Activated CD4-positive, CD25-positive, alpha-beta regulatory T cell (primary cell): Measurements from ENCODE around the gene TUBGCP6.
"Not testable (repeated sequence)": the region's sequence is repeated elsewhere in the genome, so short reads cannot be mapped to it uniquely, and the experiment has no call there.

ENCODE experiments used
- DNase-seq, 4 experiments: peaks; one replicate each; lab custom pipeline; 2025; lab: John Stamatoyannopoulos, UW

The TUBGCP6 gene

GRCh38 chr22:50278956-50279619, 34.3 kb upstream of the TUBGCP6 start:
- no peak for DNase-seq

DNA sequence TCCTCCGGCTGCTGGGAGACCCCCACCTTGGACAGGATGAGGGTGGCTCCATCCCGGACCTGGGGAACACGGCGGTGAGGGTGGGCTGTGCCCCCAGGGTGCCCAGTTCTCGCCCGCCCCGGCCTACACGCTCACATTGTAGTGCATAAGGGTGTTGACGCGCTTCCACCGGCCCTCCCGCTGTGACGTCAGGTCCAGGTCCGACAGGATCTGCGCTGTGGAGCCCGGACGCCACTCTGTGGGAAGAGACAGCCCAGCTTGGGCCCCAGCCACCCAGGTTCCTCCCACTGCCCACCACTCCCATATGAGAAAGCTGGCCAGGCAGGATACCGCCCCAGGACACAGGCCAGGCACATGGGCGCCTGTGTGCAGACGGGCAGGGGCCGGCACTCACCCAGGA, 33.6 kb upstream of the TUBGCP6 start:
- no peak for DNase-seq

- DNase-seq = no peak
Measured at GRCh38 chr22:50277761-50278160, 32.9 kb upstream of the TUBGCP6 start.

- DNase-seq = peak; percentile 20 to 56 (median 36)
Measured at GRCh38 chr22:50276143-50276542, 31.3 kb upstream of the TUBGCP6 start.

- DNase-seq = no peak
Measured at GRCh38 chr22:50275181-50276055, 30.6 kb upstream of the TUBGCP6 start.

DNA sequence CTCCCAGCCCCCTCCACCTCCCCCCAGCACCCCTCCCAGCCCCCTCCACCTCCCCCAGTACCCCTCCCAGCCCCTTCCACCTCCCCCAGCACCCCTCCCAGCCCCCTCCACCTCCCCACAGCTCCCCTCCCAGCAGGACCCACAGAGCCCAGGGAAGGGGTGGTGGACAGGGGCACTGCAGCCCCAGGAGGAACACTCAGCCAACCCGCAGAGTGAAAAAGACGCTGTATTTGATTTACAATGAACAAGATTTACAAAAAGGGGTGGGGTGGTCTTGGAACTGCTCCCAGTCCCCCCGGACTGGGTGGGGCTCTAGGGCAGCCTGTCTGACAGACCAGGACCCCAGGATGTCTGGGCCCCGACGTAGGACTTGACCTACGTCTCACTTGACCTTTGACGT, 29.9 kb upstream of the TUBGCP6 start:
- no peak for DNase-seq

DNA sequence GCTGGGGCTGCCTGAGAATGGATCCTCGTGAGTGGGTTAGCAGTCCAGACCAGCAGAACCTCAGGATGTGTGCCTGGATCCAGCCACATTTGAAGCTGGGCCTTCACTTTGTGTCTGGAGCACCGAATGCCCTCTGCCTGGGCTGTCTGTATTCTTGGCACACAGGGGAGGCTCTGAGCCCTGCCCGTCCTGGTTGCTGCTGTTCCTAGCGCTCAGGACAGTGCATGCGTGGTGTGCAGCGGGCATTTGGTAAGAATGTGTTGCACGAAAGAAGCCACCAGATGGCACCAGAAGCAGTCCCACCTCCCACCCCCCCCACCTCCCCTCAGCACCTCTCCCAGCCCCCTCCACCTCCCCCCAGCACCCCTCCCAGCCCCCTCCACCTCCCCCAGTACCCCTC, 29.5 kb upstream of the TUBGCP6 start:
- DNase-seq = peak in 1 of 4 experiments; percentile 17

GRCh38 chr22:50273781-50274180, 29.0 kb upstream of the TUBGCP6 start:
- DNase-seq = not testable (repeated sequence)

DNA sequence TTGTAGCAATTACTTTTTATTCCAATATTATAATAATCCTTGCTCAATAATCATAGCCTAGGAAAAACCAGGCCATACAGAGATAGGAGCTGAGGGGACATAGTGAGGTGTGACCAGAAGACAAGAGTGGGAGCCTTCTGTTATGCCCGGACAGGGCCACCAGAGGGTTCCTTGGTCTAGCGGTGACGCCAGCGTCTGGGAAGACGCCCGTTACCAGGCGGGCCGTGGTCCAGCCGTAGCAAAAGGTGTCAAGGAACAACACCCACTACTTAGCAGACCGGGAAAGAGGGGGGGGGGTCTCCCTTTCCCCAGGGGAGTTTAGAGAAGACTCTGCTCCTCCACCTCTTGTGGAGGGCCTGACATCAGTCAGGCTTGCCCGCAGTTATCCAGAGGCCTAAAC, 28.5 kb upstream of the TUBGCP6 start:
- DNase-seq = not testable (repeated sequence)

GRCh38 chr22:50272044-50272802, 27.4 kb upstream of the TUBGCP6 start:
- DNase-seq = no peak

DNA sequence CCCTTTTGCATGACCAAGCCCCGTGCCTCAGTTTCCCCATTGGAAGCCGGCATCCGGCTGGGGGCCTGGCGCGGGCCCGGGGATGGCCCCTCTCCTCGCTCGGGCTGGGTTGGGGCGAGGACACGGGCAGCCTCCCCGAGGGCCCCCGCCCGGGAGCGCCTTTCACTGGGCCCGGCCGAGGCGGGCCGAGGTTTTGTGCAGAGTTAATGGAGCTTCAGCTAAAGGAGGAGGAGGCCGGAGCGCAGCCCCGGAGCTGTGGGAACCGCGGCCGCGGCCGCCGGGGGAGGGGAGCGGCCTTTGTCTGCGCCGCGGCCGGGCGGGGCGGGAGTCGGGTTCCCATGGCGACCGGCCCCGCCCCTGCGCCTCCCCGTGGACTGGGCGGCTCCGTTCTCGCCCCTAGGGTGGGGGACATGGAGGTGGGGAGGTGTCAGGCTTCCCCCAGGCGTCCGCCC, 26.7 kb upstream of the TUBGCP6 start:
- DNase-seq = peak in 3 of 4 experiments; percentile 25 to 39 (median 29)

DNA sequence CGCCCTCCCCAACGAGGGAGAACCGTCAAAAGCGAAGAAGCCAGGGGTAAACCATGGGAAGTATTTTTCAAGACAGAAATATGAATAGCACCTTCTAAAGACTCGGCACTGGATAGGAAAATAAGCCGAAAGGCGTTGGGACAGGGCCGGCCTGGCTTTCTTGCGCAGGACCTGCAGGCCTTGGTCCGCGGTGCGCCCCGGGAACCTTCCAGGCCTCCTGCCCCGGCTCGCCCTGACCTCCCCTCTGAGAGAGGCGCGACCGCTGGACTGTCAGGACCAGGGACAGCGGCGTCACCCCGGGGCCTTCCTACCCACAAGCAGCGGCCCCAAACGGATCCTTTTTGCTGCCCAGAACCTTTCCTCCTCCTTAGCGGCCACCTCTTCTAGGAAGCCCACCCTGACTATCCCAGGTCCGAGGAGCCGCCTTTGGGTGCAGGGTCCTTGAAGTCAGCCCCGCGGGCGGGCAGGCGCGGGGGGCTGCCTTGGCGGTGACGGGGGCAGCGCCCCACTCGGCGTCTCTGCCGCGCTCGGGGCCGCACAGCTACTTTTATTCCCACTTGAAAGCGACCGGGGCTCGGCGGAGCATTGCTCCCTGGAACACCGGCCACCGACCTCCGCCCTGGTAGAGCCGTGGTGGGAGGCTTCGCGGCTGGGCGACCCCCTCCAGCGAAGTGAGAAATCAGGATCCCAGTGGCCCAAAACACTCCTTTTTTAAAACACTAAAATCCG, 26.0 kb upstream of the TUBGCP6 start:
- DNase-seq = peak; percentile 23 to 44 (median 35)

DNA sequence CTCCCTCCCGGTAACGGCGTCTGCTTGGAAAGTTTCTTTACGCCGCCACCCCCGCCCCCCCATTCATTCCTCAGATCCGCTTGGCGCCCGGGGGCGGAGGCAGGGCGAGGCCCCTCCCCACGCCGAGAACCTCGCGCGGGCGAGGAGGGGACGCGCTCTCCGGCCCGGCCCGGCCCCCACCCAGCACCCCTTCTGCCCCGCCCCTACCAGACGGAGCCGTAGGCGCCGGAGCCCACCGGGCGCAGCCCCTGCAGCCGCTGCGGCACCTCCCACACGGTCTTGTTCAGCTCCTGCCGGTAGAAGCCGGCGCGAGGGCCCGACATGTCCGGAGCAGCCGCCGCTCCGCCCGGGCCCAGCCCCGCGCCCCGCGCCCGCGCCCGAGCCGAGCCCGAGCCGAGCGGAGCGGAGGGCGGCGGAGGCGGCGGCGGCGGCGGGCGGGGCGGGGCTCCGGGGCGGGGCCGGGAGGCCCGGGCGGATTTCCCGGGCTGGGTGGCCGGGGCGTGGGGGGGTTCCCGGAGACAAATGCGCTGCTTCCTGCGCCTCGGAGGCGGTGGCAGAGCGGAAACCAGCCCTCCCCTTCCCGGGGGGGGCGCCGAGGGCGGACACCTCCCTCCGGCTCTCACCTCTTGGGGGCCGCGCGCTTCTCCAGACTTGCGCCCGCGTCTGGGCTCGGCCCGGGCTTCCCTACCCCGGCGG, 25.3 kb upstream of the TUBGCP6 start, which contains the start of gene MAPK11:
MAPK11 (minus strand) TSS at position 411 of the 696 bp plus-strand sequence; CDS start at position 323, 88 bp downstream.
- DNase-seq = peak in 3 of 4 experiments; percentile 22 to 68 (median 65)

DNA sequence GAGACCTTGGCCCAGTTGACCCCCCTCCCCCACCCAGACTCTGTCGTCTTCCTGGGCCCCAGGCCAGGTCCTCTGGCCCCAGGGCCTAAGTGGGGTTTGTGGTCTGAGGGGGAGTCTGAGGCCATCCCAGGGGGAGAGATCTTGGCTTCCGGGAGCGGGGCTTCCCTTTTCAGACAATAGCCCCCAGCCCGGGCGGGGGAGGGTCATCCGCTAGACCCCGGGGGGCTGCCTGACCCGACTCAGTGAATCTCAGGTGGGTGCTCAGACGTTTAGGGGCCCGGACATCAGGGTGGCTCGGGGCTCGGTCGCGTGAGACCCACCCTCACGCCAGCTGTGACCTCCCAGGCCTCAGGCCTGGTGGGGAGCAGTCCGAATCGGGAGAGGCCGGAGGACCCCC, 24.7 kb upstream of the TUBGCP6 start:
- DNase-seq = no peak

DNA sequence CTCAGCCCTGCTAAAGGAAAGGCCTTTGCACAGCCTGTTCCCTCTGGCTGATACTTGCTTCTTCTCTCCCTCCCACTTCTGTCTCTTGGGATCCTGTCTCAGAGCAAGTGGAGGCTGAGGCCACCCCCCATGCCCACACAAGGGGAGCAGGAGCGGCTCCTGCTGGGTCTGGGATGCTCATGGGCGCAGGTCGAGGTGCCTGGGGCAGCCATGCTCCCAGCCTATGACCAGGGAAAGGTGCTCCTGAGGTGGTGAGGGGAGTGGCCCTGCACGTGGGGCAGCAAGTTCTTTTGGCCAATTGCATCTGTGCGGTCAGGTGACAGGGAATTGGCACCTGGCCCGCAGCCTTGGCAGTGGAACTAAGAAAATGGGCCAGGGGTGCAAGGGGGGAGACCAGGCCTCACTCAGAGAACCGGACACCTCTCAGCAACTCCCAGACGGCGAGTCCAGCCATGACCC, 23.9 kb upstream of the TUBGCP6 start:
- DNase-seq = no peak

GRCh38 chr22:50267591-50268390, 23.0 kb upstream of the TUBGCP6 start:
- peak; percentile 19 to 43 (median 31) for DNase-seq

DNA sequence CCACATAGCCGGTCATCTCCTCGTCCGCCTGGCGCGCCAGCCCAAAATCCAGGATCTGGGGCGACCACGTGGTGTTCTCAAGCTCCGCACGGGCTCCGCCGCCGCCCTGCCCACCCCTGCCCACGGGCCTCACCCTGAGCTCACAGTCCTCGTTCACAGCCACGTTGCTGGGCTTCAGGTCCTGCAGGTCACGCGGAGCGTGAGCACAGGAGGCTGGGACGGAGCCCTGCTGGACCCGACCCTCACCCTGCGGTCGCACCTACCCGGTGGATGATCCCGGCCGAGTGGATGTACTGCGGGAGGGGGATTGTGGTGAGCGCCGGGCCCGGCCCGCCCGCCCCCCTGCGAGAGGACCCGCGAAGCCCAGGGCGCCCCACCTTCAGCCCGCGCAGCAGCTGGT, 22.2 kb upstream of the TUBGCP6 start:
- DNase-seq = no peak

- DNase-seq = no peak
Measured at GRCh38 chr22:50264946-50265669, 20.3 kb upstream of the TUBGCP6 start.

DNA sequence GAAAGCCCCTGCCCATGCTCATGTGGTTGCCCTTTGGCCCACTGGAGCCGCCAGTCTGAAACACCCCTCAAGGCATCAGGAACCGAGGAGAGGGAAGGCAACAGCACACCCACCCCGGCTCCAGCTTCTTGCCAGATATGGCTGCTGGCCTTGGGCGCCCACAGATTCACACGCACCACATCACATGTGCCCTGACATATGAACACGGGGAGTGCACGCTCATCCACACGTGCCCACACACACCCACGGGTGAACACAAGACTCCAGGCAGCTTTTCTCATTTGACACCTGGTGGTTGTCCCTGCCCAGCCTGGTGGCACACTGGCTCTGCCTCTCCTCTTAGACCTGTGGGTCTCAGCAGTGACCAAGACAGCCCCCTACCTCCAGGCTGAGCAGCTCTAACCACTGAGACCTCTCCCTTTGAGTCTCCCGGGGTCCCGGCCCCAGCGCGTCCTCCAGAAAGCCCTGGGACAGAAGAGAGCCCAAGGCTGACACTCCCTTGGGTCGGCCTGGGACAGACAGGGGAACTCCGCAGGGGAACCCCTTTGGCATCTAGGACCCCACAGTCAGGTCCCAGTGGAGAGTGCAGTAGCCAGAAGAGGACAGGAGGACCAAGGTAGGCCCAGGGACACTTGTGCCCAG, 19.4 kb upstream of the TUBGCP6 start:
- no peak for DNase-seq
